B cell (primary cell): ENCODE measurements around the gene TXNDC2.

ENCODE experiments used
- CTCF ChIP-seq: fragments of 200-600 bp; IDR thresholded peaks from one replicate; pipeline ENCODE4 v1.8.0; 2022; ENCODE audit warnings: antibody characterized with exemption, mild to moderate bottlenecking
- EZH2 ChIP-seq: IDR thresholded peaks from 2 replicates; pipeline ENCODE4 v1.6.1; 2012; ENCODE audit warnings: borderline replicate concordance, low read depth, mild to moderate bottlenecking, moderate library complexity, low read length; ENCODE audit not compliant: insufficient read depth, poor library complexity, severe bottlenecking

GRCh38 chr18:9839211-9839610 lies 46.6 kb upstream of the TXNDC2 start:
- TF ChIP-seq CTCF (no peak), EZH2 (no peak)
